NCI-H1694 treated with DMSO at 0.1 percent for 48 hours (cell line): ENCODE data around the gene CC2D1B.

ENCODE experiments used
- DNase-seq: peaks from one replicate; lab custom pipeline; 2025; lab: John Stamatoyannopoulos, UW

Gene CC2D1B

DNA sequence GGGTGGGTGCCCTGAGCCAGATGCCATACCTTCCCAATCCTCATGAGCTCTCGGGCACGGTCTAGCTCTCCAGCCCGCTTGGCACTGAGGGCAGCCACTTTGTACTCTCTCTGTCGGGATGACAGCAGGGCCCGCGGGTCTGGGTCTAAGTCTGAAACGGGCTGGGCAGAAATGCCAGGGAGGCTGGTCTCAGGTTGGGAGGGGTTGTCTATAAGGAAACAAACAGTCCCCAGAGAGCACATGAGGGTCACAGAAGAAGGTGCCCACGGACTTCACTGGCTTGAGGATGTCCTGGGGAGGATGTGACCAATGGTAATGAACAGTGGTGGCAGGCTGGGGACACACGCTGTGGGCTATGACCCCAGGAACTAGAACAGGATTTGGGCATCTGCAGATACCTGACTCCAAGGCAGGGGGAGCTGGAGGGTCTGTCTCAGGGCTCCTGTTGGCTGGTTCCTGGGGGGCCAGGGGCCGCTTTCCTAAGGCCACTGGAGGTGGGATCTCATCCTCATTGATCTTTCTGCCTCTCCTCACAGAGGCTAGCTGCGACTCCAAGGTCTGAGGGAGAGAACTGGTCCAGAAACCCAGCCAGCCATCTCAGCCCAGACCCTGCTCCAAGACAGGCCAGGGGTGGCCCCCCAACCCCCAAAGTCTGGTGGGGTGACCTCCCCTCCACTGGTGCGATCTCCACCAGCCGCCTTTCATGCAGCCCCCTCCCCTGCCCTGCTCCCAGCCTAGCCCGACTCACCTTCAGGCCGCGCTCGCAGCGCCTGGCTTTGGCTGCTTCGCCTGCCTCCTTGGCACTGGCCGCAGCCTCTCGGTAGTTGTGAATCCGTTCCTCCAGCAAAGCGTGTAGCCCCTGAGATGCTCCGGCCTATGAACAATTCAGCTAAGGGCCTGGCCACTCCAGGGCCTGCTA is 6.1 kb downstream of the CC2D1B start:
- no peak for DNase-seq

DNA sequence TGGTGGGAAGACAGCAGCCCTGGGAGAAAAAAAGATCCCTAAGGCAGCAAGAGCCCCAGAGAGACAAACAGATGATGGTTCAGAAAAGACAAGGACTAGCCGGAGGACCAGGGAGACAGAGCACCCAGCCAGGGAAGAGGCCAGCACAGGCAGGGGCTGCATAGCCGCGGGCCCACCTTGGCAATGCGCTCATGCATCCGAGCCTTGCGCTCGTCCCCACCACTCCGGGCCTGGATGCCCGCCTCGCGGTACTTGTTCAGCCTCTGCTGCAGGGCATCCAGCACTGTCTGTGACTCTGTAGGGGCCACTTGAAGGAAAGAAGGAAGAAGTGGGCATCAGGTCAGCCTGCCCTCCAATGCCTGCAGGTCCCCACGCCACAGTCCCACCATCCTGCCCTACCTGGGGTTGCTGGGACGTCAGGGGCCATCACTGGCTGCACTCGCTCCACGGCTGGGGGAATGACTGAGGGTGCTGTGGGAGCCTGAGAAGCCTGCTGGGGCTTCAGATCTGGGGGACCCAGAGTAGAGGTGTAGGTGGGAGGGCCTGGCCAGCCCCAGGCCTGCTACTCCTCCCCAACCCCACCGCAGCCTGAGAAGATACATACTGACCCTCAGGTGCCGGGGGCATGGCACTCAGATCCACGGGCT is 7.0 kb downstream of the CC2D1B start:
- DNase-seq = no peak

DNA sequence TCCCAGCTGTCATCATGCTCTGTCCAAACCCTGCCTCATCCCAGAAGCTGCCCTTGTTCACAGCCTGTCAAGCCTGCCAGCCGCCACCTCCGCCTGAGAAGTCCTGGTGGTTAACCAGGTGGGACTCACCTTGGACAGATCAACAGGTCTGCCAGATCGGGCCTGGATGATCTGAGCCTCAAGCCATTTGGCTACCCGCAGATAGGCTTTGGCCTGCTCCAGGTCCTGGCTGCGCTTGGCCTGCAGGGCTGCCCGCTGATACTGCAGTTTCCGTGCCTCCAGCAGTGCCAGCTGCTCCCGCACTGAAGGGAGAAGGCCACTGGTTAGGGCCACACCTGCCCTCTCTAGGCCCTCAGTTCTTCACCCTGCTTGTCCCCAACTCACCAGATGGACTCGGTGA is 8.6 kb downstream of the CC2D1B start:
- DNase-seq = no peak

DNA sequence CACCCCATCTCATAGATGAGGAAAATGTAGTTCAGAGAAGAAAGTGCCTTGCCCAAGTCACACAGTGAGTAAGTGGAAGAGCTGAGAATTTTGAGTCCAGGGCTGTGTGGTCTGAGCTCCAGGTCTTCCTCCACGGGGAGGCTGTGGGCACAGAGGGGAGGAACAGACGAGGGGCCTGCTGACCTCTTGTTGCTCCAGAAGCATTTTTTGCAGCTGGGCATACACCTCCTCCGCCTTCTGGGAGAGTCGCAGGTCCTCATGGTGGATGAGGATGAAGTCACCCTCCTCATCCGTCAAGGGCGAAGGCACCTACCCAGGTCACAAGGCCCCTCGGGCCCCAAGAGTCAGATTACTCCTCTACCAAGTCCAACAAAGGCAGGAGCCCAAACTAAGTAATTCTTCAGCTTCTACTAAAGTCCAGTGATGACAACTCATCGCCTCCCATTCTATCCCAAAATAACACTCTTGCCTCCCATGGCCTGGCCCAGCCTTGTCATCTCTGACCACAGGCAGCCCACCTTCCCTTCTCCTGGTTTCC is 9.1 kb downstream of the CC2D1B start:
- DNase-seq = no peak

DNA sequence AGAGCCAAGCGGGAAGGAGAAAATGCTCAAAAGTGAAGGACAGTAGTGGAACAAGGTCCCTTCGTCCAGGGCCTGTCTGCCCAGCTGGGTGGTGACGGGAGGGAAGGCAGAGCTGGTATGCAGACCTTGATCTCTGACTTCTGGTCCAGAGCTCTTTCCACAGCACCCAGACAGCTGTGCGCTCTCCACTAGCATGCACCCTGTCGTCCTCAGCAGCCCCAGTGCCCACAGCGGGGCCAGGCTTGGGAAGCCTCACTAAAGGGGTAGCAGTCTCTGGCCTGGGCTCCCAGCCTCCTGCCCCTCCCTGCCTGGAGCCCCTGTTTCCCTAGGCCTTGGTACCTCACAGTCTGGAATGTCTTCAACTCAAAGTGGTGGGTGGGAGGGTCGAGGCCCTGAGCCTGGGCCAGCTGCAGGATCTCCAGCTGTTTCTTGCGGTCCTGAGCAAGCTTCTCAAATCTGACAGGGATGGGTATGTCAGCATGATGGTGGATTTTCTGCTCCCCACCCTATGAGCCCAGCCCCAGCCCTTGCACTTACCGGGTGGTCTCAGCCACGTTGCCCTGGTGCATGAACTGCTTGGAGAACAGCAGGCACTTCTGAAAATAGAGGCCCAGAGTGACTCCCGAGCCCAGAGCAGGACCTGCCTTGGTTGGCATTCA is 10.0 kb downstream of the CC2D1B start:
- no peak for DNase-seq

DNA sequence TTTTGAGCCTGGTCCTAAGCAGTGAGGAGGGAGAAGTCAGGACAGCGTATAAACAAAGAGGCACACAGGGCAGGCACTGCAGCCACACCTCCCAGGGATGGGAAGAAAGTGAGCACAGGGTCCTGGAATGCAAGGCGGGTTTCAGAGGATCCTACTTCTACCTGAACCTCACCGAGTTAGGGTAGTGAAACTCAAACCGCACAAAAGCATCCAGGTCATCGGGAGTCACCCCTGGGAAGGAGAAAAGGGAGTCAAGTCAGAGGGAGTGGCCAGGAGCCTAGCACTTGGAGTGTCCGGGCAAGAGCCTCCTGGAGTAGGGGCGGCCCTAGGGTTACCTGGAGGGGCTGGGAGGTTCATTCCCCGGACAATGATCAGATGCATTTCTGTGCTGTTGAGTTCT is 10.6 kb downstream of the CC2D1B start:
- no peak for DNase-seq

DNA sequence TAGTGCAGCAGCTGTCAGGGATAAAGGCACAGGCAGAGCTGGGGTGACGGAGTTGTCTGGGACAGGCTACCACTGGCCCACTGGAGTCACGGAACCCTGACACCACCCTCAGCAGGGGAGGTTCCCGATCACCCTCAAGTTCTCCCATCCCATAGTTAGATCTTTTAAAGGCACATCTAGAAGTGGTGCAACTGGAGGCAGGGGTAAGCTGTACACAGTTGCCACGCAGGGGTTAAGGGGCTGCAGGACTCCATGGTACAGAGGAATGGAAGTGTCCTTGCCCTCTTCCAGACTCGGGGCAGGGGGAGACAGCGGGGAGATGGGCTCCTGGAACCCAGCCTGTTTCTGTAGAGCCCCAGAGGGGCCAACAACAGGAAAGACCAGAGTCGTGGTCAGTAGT is 13.3 kb downstream of the CC2D1B start:
- no peak for DNase-seq

DNA sequence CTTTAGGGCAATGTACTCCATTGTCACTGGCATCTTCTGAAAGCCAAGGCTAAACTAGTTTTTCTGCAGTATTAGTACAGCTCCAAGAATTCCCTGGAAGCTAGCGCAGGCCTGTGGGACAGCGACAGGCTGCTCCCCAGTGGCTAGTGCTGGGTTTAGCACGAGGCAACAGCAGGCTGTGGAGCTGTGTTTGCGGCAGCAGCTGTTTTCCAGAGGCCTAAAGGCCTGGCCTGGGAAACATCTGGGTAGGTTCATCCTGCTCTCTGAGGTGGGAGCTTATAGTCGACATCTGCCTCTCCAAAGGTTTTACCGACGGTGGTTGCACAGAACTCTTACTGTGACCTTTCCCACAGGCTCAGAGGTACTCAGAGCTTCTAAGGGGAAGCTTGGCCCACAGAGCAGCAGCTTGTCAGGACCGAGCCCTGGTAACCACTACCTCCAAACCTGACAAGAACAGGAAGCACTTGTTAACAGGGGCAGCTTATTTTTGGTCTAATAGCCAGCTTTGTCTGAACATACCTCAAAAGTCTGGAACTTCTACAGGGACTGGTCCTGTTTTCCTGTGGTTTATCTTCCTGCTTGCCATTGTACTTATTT is 17.2 kb downstream of the CC2D1B start:
- DNase-seq = no peak

DNA sequence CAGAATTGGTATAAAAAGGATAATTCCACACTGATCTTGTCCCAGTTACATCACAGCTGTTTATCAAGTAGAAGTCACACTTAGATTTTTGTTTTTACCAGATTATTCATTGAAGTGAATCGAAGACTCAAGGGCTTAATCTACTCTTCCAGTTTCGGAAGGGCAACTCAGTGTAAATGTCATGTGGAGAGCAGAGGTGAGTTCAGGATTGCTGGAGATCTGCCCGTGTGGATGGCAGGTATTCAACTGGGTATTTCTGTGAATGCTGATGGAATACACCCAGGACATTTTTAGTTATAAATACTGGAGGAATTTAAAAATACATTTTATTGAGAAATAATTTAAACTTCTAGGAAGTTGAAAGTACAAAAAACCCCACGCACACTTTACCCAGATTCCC is 19.4 kb downstream of the CC2D1B start:
- no peak for DNase-seq

DNA sequence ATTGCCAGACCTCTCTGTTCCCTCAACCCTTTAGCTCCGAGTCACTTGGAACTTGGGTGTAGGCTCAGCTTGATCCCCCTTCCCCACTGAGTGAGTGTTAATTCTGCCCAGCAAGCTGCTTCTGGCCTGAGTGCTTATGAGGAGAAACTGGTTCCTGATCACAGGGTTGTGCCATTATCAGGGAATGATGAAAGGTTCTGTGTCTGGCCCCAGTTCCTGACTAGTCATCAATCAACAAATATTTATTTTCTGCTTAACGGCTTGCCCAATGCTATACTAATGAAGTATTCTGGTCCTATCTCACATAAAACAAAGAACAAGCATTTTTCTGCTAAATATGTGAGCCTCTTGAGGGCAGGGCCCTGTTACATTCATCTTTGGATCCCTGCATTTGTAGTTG is 20.8 kb downstream of the CC2D1B start:
- DNase-seq = no peak

DNA sequence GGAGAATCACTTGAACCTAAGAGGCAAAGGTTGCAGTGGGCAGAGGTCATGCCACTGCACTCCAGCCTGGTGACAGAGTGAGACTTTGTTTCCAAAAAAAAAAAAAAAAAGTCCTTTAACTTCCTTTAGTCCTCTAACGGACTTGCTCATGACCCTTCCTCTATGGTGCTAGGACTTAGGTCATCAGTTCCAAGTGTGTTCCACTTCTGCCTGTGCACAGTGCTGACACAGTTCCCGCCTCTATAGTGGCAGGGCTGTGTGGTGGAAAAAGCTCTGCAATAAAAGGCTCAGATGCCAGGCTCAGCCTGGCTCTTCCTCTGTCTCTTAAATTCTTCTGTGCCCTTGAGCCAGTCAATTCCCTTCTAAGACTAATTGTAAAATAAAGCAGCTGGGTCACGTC is 22.0 kb downstream of the CC2D1B start:
- no peak for DNase-seq

DNA sequence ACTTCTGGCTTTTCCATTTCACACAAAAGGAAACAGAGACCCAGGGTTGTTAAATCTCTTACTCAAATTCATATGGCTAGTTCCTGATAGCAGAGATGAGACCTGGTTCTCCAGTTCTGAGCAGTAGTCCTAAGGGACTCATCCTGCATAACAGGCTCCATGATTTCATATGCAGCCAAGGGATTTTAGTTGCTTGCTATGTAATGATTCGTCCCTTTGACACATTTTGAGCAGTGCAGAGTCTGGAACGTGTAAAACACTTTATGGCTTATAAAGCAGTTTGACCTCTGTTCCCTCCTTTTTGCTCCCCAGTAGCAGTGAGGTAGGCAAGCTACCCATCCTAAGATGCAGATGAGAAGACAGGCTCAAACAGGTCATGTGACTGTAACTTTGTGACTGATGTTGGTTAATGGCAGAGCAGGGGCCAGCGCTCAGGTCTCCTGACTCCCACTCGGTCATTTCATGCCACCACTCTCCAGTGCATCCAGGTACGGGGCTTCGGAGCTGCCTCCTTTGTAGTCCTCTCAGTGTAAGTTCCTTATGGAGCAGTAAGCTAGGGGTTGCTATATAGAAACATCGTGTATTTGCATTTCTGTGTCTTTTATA is 24.2 kb downstream of the CC2D1B start:
- no peak for DNase-seq

DNA sequence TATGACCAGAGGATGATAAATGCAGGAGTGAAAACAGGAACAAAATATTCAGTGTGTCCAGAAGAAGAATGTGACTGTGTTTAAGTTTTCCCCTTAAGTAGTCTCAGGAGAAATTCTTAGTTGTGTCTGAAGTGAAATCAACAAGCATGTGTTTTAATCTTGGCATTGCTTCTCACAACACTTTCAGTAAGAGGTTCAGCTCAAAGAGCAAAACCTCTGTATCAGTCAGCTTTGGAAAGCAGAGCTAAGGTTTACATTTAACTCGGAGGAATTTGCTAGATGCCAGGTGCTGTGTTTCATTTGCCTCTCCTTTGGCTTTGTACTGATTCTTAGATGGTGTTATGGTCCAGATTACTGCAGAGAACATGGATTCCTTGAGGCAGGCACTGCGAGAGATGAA is 28.6 kb downstream of the CC2D1B start:
- no peak for DNase-seq

DNA sequence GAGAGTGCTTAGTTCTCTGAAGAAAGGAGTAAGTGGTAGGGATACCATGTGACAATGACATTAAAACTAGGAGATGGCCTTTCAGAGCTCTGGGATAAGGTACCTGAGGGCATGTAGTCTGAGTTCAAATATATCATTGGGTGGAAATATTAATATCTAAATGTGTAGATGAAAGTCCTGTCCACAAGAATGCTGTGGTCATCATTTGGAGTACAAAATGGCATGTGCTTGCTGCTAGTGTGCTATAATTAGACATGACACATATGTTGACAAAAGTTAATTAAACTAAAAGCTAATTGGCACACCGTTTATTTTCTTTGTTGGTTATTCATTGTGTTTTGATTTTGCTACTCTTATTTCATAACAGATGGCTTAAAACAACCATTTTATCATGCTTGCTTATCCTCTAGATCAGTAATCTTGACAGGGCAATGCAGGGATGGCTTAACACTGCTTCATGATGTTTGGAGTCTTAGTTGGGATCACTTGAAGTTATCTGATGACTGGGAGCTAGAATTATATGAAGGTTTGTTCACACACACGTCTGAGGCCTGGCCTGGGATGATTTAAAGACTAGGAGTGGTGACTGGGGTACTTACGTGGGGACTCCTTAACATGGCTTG is 31.0 kb downstream of the CC2D1B start:
- no peak for DNase-seq

DNA sequence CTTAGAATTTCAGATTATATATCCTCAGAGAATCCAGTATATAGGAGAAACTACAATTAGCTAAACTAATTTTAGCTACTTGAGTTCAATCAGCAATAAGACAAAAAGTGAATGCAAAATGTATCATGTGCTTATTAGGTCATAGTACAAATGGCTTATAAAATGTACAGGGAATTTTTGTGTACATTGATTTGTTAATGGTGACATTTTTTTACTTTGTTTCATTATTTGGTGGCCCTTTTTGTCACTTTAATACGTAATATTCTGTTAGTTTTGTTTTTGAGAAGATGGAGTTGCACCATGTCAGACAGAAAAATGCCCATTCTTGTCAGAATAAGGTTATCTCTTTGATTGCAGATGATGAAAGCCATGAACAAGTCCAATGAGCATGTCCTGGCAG is 33.6 kb downstream of the CC2D1B start:
- DNase-seq = no peak

DNA sequence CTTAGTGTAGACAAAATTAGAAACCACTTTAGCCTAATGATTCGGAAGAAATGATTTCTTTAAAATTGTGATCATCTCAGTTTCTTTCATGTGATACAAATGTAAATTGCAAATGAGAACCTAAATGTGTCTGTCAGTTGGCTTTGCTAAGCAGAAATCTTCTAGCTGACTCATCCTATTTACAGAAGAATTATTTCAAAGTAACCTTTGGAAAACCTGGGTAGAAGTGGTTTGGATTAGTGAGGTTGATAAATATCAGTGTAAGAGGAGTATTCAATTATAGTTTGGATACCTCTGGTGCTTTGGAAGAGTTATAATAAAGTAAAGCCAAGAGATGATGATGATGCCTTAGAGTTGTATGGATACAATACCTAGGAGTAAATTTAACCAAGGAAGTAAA is 37.4 kb downstream of the CC2D1B start:
- no peak for DNase-seq

DNA sequence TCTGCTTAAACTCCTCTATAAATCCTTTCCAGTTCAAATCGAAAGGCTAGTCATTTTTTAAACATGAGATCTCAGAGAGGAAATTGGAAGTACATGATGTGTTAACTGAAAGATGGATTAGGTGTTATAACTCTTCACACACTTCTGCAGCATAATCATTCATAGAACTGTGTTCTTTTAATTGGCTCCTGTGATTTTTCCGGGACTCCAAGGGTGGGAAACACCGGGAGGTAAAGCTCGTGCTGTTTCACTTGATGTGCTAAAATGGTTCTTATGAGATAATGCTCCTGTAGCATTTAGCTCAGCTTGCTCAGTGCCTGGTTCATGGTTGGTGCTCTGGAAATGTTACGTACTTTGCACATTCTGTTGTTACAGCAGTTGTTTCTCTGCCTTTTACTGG is 40.2 kb downstream of the CC2D1B start:
- no peak for DNase-seq

DNA sequence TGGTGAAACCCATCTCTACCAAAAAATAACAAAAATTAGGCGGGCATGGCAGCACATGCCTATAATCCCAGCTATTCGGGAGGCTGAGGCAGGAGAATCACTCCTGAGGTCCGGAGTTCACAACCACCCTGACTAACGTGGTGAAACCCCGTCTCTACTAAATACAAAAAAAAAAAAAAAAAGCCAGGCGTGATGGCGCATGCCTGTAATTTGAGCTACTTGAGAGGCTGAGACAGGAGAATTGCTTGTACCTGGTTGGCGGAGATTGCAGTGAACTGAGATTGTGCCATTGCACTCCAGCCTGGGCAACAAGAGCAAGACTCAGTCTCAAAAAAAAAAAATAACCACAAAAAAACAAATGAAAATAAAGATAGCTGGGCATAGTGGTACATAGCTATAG is 42.3 kb downstream of the CC2D1B start:
- DNase-seq = no peak

DNA sequence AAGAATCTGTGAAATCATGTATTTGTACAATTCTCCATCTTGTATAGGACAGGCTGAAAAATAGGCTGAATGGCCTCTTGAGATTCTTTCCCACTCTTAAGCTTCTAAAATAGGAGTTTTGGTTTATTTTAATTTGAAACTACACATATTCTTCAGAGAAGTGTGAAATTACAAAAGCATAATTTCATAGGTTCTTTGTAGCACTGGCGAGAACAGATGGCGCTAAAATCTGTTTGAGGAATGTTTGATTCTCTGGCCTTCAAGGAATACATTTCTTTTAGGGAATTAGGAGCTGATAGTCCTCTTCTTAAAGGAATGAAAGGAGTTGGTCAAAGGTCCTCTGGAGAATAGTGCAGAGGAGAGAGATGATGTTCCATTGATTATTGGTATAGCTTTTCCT is 44.9 kb downstream of the CC2D1B start:
- no peak for DNase-seq

DNA sequence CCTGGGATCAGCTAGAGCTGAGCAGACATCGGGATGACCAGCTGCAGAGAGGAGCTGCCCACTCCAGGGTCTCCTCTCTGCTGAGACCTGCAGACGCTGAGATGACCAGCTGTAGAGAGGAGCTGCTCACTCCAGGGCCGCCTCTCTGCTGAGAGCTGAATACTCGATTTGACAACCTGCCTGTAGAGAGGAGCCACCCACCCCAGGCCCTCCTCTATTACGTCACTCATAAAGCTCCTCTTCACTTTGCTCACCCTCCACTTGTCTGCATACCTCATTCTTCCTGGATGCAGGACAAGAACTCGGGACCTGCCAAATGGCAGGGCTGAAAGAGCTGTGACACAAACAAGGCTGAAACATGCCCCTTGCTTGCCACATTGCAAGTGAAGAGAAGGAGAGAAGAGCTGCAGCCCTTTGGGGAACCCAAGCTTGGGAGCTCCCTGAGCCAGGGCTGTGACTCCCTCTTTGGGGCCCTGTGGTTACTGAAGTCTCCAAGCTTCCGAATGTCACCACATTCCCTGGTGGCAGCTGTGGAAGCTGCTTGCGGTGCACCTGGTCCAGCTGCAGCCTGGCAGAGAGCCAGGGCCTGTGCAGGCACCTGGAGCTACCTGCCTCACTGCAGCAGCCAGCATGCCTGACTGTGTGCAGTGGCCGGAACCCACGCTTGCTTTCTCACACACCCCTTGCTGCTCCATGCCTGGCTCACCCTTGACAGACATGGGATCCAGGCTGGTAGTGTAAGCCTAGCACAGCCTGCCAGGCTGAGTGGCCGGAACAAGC is 59.6 kb downstream of the CC2D1B start:
- no peak for DNase-seq
